NCI-H2196 treated with DMSO at 0.1 percent for 48 hours (cell line): Measurements from ENCODE around the gene ELAVL1.

ENCODE experiments used
- DNase-seq: peaks from one replicate; lab custom pipeline; 2025; ENCODE audit not compliant: unreplicated experiment; lab: John Stamatoyannopoulos, UW

The ELAVL1 gene

GRCh38 chr19:7912697-7913564 lies 92.5 kb downstream of the ELAVL1 start:
- no peak for DNase-seq

GRCh38 chr19:7912144-7912696 lies 93.2 kb downstream of the ELAVL1 start:
- DNase-seq = no peak

- no peak for DNase-seq
Observed at GRCh38 chr19:7911508-7912143, 93.8 kb downstream of the ELAVL1 start.

- DNase-seq = no peak
Observed at GRCh38 chr19:7910321-7911161, 94.9 kb downstream of the ELAVL1 start.

- no peak for DNase-seq
Observed at GRCh38 chr19:7909471-7910067, 95.9 kb downstream of the ELAVL1 start.

GRCh38 chr19:7908742-7909461 lies 96.5 kb downstream of the ELAVL1 start:
- no peak for DNase-seq
